Measurements from ENCODE around the gene PTPRN2.

The PTPRN2 gene

GRCh38 chr7:158563911-158564662, 23.5 kb downstream of the PTPRN2 start:
- in situ Hi-C loops (cut with MboI; ENCODE audit: low sequenced_read_pairs, unreplicated experiment): no loop called here
- TF ChIP-seq CTCF (IDR thresholded peaks at IDR 0.05; ENCODE audit: borderline replicate concordance, control extremely low read depth, extremely low read depth, insufficient read depth, missing control alignments): no peak
- no peak for DNase-seq (ENCODE audit: low spot score)

GRCh38 chr7:158563051-158563450, 24.6 kb downstream of the PTPRN2 start:
- no peak for TF ChIP-seq CTCF (IDR thresholded peaks at IDR 0.05; ENCODE audit: borderline replicate concordance, control extremely low read depth, extremely low read depth, insufficient read depth, missing control alignments)
- in situ Hi-C loops (cut with MboI; ENCODE audit: low sequenced_read_pairs, unreplicated experiment): no loop called here
- DNase-seq (ENCODE audit: low spot score): no peak

- no peak for DNase-seq (ENCODE audit: low spot score)
- no peak for TF ChIP-seq CTCF (IDR thresholded peaks at IDR 0.05; ENCODE audit: borderline replicate concordance, control extremely low read depth, extremely low read depth, insufficient read depth, missing control alignments)
- in situ Hi-C loops (cut with MboI; ENCODE audit: low sequenced_read_pairs, unreplicated experiment): no loop called here
Measured at GRCh38 chr7:158562517-158562916, 25.1 kb downstream of the PTPRN2 start.

GRCh38 chr7:158561659-158562058, 26.0 kb downstream of the PTPRN2 start:
- in situ Hi-C loops (cut with MboI; ENCODE audit: low sequenced_read_pairs, unreplicated experiment): no loop called here
- TF ChIP-seq CTCF (IDR thresholded peaks at IDR 0.05; ENCODE audit: borderline replicate concordance, control extremely low read depth, extremely low read depth, insufficient read depth, missing control alignments): no peak
- no peak for DNase-seq (ENCODE audit: low spot score)

GRCh38 chr7:158560386-158560785, 27.2 kb downstream of the PTPRN2 start:
- in situ Hi-C loops (cut with MboI; ENCODE audit: low sequenced_read_pairs, unreplicated experiment): no loop called here
- no peak for TF ChIP-seq CTCF (IDR thresholded peaks at IDR 0.05; ENCODE audit: borderline replicate concordance, control extremely low read depth, extremely low read depth, insufficient read depth, missing control alignments)
- DNase-seq (ENCODE audit: low spot score): no peak

GRCh38 chr7:158559356-158559755, 28.3 kb downstream of the PTPRN2 start:
- no peak for TF ChIP-seq CTCF (IDR thresholded peaks at IDR 0.05; ENCODE audit: borderline replicate concordance, control extremely low read depth, extremely low read depth, insufficient read depth, missing control alignments)
- no peak for DNase-seq (ENCODE audit: low spot score)
- in situ Hi-C loops (cut with MboI; ENCODE audit: low sequenced_read_pairs, unreplicated experiment): no loop called here
